Psoas muscle (tissue), 8 donors: Measurements from ENCODE around the gene CDRT4. TPM values are rescaled to one million over a fixed set of nuclear protein-coding genes. Genes with fewer than 3 reads are reported as not detected.

Experiments used
- ATAC-seq, 4 donors: fragments of 200-7000 bp; cut with Tn5 transposase; one replicate each; pipeline ENCODE4 v1.9.1; 2020; ENCODE audit warnings: moderate library complexity in 3 of 4, mild to moderate bottlenecking in 2 of 4
- DNase-seq, 2 donors: peaks; one replicate each; pipeline ENCODE4 v3.0.0-alpha.2; 2020
- H3K27ac ChIP-seq: fragments of 200-600 bp; one replicate; pipeline ENCODE4 v1.8.0; 2022
- H3K27me3 ChIP-seq, 3 donors: fragments of 200-600 bp in 1 of 3; one replicate each; pipeline versions ENCODE4 v1.6.1 to v1.8.0; 2013 to 2022; ENCODE audit warnings: low read length in 2 of 3, mild to moderate bottlenecking in 2 of 3, moderate library complexity in 1 of 3; ENCODE audit not compliant: insufficient read depth in 3 of 3
- H3K36me3 ChIP-seq, 2 donors: fragments of 200-600 bp in 1 of 2; one replicate each; pipeline versions ENCODE4 v1.6.1 to v1.8.0; 2013 to 2022; ENCODE audit warnings: low read depth in 1 of 2, mild to moderate bottlenecking in 1 of 2, moderate library complexity in 1 of 2; ENCODE audit not compliant: insufficient read depth in 1 of 2
- H3K4me1 ChIP-seq: fragments of 200-600 bp; one replicate; pipeline ENCODE4 v1.8.0; 2022
- H3K4me3 ChIP-seq: fragments of 200-600 bp; one replicate; pipeline ENCODE4 v1.8.0; 2022; ENCODE audit warnings: mild to moderate bottlenecking
- H3K9me3 ChIP-seq: fragments of 200-600 bp; one replicate; pipeline ENCODE4 v1.8.0; 2022
- WGBS, 3 donors: extraction: QIAGEN DNeasy Blood & Tissue Kit; methylation state at CpG; one replicate each; pipeline versions ENCODE4 v1.1.6 to v1.1.7; 2013; 5-methylcytosine and 5-hydroxymethylcytosine counted together
- intact Hi-C, 2 donors: fragments of 100-400 bp; cut with DNase I; formaldehyde crosslinking; loops; one replicate each; pipeline versions ENCODE4 v1.11.0 to v1.14.2; 2022
- polyA plus RNA-seq, 3 donors: library from polyadenylated mRNA; stranded (reverse); fragments of 200-250 nt; gene quantifications; one replicate each; pipeline ENCODE4 v1.2.3, GENCODE V29; 2013
- total RNA-seq, 4 donors: library from RNA; stranded (reverse); fragmentation: NEBNext Ultra II Directional in 2 of 4; extraction: Animal tissue kit (Norgen Biotek cat#: 25700) in 2 of 4; gene quantifications; one replicate each; pipeline versions ENCODE4 v1.2.1 to v1.2.4, GENCODE V29; 2021 to 2023
- TF ChIP-seq, protein P1 (sequence below): fragments of 200-600 bp; IDR thresholded peaks from one replicate; pipeline ENCODE4 v1.8.0; 2022; ENCODE audit warnings: antibody characterized with exemption
- donor health status: healthy with polysubstance abuse.
- donor health status: DM: no; HTN: no; CAD: no; lungs with moderate emphysema.
- donor health status: Bipolar disorder and iron deficiency.
- donor health status: healthy.
- donor health status: DM: yes; HTN: yes; CAD: no.
- donor health status: DM: no; HTN: no; CAD: no.
- donor health status: DM: no; HTN: no; CAD: no.
- donor health status: DM: yes; HTN: yes; CAD: no.

The CDRT4 gene
- total and polyA plus RNA-seq, 7 donors = 0.29 to 2.0 (median 0.73) TPM; not detected in 1

DNA sequence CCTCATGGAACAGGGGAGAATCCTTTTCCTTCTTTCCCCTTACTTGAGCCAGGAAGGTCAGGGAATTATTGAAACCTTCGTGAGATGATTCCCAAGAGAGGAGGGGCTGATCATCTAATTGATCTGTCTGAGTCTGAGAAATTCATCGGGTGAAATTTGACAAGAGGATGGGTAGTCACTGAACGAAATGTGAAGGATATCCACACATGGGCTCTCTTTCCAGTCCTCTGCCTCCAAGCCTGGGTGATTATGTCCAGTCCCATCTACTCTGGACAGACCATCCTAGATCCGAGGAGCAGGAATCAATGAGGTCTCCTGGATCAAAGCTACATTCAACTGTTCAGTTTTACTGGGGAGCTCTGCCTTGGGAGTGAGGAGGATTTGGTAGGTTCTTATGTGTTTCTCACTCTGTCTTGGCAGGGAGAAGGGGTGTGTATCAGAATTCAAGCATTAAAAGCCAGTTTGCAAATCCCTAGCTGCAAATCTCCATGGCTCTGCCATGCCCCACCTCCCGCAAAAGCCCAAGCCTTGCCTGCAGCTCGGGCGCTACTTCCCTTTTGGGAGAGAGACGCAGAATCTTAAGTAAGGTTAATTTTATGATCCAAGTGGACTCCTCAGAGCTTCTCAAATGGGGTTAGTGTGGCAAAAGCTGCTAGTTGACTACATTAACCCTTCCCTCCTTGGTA is 78.9 kb downstream of the CDRT4 start:
- DNase-seq = peak in 1 of 2 donors; percentile 69
- TF ChIP-seq, protein P1, sequence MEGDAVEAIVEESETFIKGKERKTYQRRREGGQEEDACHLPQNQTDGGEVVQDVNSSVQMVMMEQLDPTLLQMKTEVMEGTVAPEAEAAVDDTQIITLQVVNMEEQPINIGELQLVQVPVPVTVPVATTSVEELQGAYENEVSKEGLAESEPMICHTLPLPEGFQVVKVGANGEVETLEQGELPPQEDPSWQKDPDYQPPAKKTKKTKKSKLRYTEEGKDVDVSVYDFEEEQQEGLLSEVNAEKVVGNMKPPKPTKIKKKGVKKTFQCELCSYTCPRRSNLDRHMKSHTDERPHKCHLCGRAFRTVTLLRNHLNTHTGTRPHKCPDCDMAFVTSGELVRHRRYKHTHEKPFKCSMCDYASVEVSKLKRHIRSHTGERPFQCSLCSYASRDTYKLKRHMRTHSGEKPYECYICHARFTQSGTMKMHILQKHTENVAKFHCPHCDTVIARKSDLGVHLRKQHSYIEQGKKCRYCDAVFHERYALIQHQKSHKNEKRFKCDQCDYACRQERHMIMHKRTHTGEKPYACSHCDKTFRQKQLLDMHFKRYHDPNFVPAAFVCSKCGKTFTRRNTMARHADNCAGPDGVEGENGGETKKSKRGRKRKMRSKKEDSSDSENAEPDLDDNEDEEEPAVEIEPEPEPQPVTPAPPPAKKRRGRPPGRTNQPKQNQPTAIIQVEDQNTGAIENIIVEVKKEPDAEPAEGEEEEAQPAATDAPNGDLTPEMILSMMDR = no peak
- H3K27ac ChIP-seq = no peak overlapping the region

DNA sequence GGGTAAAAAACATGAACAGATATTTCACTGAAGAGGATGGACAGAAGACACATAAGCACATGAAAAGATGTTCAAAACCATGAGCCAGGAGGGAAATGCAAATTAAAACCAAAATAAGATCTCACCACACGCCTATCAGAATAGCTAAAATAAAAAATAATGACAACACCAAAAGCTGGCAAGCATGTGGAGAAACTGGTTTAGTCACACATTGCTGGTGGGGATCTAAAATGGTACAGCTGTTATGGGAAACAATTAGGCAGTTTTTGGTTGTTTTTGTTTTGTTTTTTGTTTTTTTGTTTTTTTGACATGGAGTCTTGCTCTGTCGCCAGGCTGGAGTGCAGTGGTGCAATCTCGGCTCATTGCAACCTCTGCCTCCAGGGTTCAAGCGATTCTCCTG is 81.3 kb downstream of the CDRT4 start:
- Histone ChIP-seq H3K9me3 (peaks cover 9% of the 10 kb centered on the region), H3K27ac (no peak overlapping the region), H3K36me3 (no peaks in the 10 kb centered on the region), H3K4me3 (no peak overlapping the region), H3K27me3 (no peaks in the 10 kb centered on the region), H3K4me1 (peaks cover 6% of the 10 kb centered on the region)
- no peak for DNase-seq
- intact Hi-C loops = no loop called here
- TF ChIP-seq, protein P1 = no peak
- WGBS, 3 donors = 68 to 72% (median 71%) methylated on average over 4 of the region's 4 CpGs
- ATAC-seq = no peak

More for the DNA sequence above, 78.9 kb downstream of the CDRT4 start:
- H3K36me3 ChIP-seq = no peaks in the 10 kb centered on the region
- no peak overlapping the region for H3K4me3 ChIP-seq
- intact Hi-C loops = no loop called here
- H3K9me3 ChIP-seq = peaks cover 9% of the 10 kb centered on the region
- WGBS, 3 donors = 53 to 69% (median 64%) methylated on average over 8 of the region's 8 CpGs
- no peaks in the 10 kb centered on the region for H3K27me3 ChIP-seq
- peaks cover 6% of the 10 kb centered on the region for H3K4me1 ChIP-seq
- no peak for ATAC-seq

Other genes starting within 250 kb of the CDRT4 start
- gene PMP22, start 202.3 kb downstream of the CDRT4 start, total RNA-seq = 100 to 1,000 TPM in 2 of 4 donors, 10 to 100 TPM in 2; 39.3 to 317 (median 143) TPM
- 100 to 1,000 TPM in 2 of 3 donors, 10 to 100 TPM in 1; 50.4 to 269 (median 195) TPM for gene PMP22, start 202.3 kb downstream of the CDRT4 start, polyA plus RNA-seq
- under 1 TPM in 2 of 4 donors, not detected in 2; 0.64 to 0.97 TPM for gene TEKT3, start 126.0 kb downstream of the CDRT4 start, total RNA-seq
- gene TEKT3, start 126.0 kb downstream of the CDRT4 start, polyA plus RNA-seq = under 1 TPM in 2 of 3 donors, not detected in 1; 0.05 to 0.13 TPM
- 1 to 10 TPM in 3 of 4 donors, under 1 TPM in 1; 0.54 to 3.0 (median 1.8) TPM for gene TVP23C, start 95.9 kb upstream of the CDRT4 start, total RNA-seq
- 1 to 10 TPM in 1 of 3 donors, under 1 TPM in 2; 0.25 to 2.0 (median 0.96) TPM for gene TVP23C, start 95.9 kb upstream of the CDRT4 start, polyA plus RNA-seq
- 1 to 10 TPM in 3 of 4 donors, under 1 TPM in 1; 0.61 to 5.0 (median 1.3) TPM for gene FBXW10B, start 152.1 kb upstream of the CDRT4 start, total RNA-seq
- gene FBXW10B, start 152.1 kb upstream of the CDRT4 start, polyA plus RNA-seq = 1 to 10 TPM in 1 of 3 donors, under 1 TPM in 2; 0.34 to 4.7 (median 0.91) TPM
- gene TRIM16, start 216.7 kb upstream of the CDRT4 start, total RNA-seq = 10 to 100 TPM; 22.8 to 47.7 (median 35.1) TPM
- gene TRIM16, start 216.7 kb upstream of the CDRT4 start, polyA plus RNA-seq = 10 to 100 TPM; 12.8 to 79.7 (median 20.4) TPM
- 10 to 100 TPM in 1 of 4 donors, 1 to 10 TPM in 3; 6.2 to 11.8 (median 7.0) TPM for gene ZNF286A, start 232.1 kb upstream of the CDRT4 start, total RNA-seq
- 10 to 100 TPM in 1 of 3 donors, 1 to 10 TPM in 2; 3.2 to 11.7 (median 5.2) TPM for gene ZNF286A, start 232.1 kb upstream of the CDRT4 start, polyA plus RNA-seq